ENCODE results near the gene KMT2D.

DNA sequence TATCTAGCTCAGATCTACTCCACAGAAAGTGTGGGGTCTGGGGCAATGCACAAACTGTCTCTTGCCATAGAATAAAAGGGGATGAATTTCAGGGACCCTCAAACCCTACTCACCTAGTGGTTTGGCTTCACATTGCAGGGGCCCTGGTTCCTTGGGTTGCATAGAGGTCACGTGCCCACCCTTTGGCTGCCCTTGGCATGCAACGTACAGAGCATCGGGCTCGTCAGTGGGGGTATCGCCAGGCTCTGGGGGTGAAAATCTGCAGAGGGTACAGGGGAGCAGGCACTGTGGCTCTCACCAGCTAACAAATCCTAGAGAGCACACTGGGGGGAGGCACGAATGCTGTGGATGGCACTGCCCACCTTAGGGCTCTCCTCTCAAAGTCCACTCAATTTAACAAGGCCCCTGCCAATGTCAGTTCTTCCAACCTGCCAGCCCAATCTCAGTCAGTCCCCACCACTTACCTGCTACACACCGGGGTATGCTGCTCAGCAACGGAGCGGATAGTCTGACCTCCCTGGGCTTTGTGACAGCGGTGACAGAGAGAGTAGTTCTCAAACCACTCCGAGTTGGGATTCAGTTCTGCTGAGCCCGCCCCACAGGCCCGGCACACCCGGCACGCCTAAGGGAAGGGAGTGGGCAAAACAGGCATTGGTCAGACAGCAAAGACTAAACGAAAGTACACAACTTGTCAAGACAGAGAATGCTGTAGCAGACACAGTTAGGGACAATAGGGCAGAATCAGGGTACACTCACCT, 8.0 kb downstream of the KMT2D start:
- TF ChIP-seq, protein P1, sequence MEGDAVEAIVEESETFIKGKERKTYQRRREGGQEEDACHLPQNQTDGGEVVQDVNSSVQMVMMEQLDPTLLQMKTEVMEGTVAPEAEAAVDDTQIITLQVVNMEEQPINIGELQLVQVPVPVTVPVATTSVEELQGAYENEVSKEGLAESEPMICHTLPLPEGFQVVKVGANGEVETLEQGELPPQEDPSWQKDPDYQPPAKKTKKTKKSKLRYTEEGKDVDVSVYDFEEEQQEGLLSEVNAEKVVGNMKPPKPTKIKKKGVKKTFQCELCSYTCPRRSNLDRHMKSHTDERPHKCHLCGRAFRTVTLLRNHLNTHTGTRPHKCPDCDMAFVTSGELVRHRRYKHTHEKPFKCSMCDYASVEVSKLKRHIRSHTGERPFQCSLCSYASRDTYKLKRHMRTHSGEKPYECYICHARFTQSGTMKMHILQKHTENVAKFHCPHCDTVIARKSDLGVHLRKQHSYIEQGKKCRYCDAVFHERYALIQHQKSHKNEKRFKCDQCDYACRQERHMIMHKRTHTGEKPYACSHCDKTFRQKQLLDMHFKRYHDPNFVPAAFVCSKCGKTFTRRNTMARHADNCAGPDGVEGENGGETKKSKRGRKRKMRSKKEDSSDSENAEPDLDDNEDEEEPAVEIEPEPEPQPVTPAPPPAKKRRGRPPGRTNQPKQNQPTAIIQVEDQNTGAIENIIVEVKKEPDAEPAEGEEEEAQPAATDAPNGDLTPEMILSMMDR (IDR thresholded peaks at IDR 0.05; ENCODE audit: control extremely low read depth in 1 of 3, insufficient read depth in 1 of 3, low read depth in 1 of 3, low read length in 3 of 3) = no peak
- no peak for TF ChIP-seq TCF12 (IDR thresholded peaks at IDR 0.05; ENCODE audit: low read depth, low read length)
- TF ChIP-seq, protein P2, sequence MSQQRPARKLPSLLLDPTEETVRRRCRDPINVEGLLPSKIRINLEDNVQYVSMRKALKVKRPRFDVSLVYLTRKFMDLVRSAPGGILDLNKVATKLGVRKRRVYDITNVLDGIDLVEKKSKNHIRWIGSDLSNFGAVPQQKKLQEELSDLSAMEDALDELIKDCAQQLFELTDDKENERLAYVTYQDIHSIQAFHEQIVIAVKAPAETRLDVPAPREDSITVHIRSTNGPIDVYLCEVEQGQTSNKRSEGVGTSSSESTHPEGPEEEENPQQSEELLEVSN (IDR thresholded peaks at IDR 0.05) = no peak

Data from H1 (cell line).